Activated CD4-positive, CD25-positive, alpha-beta regulatory T cell treated with anti-CD3 and anti-CD28 coated beads, Interleukin-2, amount 50 U/mL, for 72 hours (primary cell): ENCODE data around the gene RERG.

Experiments used
- DNase-seq: peaks from one replicate; pipeline ENCODE4 v3.0.0; 2021

RERG gene

DNA sequence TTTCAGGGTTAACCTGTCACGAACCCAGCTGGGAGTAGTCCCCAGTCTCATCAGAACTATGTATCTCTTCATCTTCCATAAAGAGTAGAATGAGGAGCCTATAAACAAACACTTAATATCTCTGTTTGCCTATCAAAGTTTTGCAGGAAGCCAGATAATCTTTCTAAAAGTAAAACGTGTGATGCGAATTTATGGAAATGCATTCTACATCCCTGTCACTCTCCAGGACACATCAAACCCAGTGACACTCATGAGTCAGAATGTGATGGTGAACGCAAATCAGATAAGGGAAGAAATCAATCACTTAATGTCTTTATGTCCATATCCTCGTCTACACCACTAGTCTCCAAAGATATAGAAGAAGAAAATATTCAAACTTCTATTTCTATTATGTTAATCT is 37.4 kb downstream of the RERG start:
- no peak for DNase-seq

- no peak for DNase-seq
Observed at GRCh38 chr12:15181017-15181683, 40.1 kb downstream of the RERG start.

- DNase-seq: no peak
Observed at GRCh38 chr12:15180325-15180724, 40.9 kb downstream of the RERG start.

DNA sequence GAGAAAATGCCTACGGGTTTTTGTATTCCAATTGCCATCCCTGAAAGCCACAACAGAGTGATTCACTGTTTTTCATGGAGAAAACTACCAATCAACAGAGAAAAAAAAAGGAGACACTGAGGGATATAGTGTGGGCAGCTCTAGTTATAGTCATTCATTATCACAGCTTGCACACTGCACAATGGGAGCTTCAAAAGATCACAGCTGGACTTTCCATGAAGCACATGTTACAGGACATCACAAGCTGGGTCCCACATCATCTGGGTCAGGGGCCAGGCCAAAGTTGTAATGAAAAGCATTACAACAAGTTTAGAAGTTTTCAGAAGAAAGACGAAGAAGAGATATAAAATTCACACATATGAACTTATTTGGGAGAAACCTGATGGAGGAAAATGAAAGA is 41.5 kb downstream of the RERG start:
- DNase-seq: no peak

- DNase-seq: no peak
Observed at GRCh38 chr12:15173142-15173541, 48.1 kb downstream of the RERG start.

DNA sequence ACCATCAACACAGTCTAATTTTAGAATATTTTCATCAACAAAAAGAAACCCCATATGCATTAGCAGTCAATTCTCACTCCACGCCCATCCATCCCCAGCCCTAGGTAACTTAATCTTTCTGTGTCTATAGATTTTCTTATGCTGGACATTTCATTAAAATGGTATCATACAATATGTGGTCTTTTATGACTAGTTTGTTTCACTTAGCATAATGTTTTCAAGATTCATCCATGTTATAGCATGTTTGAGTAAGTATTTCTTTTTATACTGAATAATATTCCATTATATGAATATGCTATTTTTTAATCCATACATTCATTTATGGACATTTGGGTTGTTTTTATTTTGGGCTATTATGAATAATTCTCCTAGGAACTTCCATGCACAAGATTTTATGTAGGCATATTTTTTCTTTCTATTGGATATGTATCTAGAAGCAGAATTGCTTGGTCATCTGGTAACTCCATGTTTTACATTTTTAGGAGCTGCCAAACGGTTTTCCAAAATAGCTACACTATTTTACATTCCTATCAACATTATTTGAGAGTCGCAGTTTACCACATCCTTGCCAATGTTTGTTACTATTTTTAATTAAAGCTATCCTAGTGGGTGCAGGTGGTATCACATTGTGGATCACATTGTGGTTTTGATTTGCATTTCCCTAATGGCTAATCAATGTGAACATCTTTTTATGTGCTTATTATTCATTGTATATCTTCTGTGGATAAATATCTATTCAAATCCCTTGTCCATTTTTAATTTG is 49.0 kb downstream of the RERG start:
- DNase-seq: no peak

DNA sequence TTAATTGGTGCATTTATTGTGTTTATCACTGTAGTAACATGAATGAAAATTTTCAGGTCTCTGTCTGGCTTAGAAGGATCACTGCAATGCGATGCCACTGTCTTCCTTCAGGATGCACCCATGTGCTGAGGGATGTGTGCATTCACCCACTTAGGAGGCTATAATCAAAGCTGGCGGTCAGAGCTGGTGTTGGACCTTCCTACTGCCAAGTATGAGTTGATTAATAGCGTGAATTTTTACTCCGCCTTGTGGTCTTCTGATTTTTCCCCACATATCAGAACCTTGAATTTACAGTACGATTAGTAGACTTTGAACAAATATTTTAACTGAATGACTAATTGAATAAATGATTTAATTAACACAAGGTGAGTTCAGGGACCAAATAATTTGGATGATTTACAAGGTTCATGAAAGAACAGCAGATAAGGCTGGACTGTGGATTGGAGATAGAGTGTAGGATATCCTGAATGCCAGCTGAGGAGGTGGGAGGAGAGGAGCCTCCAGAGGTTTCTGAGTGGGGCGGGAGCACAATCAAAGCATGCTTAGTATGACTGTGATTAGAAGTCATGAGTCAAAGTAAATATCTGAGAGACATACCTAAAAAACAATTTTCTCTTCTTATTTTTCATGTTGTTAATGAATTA is 50.1 kb downstream of the RERG start:
- no peak for DNase-seq

- no peak for DNase-seq
Observed at GRCh38 chr12:15168026-15168678, 53.1 kb downstream of the RERG start.

GRCh38 chr12:15165012-15165659 is 56.1 kb downstream of the RERG start:
- no peak for DNase-seq

GRCh38 chr12:15163030-15163976 is 57.9 kb downstream of the RERG start:
- no peak for DNase-seq

DNA sequence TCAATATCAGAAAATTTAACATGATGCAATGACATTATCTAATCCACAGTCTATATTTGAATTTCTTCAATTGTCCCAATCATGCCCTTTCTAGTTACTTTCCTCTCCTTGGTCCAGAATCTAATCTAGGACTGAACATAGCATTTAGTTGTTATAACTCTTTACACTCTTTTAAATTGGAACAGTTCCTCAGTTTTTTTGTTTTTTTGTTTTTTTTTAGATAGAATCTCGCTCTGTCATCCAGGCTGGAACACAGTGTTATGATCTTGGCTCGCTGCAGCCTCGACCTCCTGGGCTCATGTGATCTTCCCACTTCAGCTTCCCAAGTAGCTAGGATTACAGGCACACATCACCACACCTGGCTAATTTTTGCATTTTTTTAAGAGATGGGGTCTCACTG is 63.1 kb downstream of the RERG start:
- no peak for DNase-seq

GRCh38 chr12:15157269-15157671 is 63.9 kb downstream of the RERG start:
- DNase-seq: no peak

DNA sequence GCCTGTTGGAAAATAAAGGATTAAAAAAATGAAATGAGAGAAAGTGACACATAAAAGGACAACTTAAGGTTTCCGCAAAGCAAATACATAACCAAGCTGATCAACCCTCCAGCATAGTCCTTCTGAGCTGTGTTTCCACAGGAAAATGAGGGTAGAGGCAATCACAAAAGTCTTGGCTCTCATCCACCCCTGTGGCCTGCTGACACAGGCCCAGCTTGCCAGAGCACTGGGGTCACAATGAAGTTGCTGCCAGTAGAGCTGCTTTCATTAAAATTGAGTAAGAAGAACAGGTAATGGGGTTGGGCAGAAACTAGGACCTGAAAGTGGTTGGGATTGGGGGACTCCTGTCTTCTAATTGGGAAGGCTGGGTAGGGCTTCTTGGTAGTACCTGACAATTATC is 65.9 kb downstream of the RERG start:
- DNase-seq: no peak

DNA sequence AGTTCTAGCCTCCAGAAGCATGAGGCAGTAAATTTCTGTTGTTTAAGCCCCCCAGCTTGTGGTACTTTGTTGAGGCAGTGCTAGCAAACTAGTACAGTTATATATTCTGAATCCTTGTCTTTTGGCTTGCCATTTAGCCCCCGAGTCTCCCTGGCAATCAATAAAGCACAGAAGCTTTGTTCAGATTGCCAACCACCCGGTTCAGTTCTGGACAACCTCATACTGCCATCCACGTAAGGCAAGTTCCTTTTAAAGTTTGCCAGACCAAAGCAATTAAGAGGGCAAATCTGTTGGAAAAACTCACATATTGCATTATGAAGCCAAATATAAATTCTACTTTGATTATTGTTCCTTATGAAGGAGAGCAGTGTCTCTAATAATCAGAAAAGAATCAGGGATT is 67.1 kb downstream of the RERG start:
- DNase-seq: no peak

- no peak for DNase-seq
Observed at GRCh38 chr12:15152868-15153267, 68.3 kb downstream of the RERG start.

GRCh38 chr12:15152456-15152855 is 68.8 kb downstream of the RERG start:
- DNase-seq: no peak

DNA sequence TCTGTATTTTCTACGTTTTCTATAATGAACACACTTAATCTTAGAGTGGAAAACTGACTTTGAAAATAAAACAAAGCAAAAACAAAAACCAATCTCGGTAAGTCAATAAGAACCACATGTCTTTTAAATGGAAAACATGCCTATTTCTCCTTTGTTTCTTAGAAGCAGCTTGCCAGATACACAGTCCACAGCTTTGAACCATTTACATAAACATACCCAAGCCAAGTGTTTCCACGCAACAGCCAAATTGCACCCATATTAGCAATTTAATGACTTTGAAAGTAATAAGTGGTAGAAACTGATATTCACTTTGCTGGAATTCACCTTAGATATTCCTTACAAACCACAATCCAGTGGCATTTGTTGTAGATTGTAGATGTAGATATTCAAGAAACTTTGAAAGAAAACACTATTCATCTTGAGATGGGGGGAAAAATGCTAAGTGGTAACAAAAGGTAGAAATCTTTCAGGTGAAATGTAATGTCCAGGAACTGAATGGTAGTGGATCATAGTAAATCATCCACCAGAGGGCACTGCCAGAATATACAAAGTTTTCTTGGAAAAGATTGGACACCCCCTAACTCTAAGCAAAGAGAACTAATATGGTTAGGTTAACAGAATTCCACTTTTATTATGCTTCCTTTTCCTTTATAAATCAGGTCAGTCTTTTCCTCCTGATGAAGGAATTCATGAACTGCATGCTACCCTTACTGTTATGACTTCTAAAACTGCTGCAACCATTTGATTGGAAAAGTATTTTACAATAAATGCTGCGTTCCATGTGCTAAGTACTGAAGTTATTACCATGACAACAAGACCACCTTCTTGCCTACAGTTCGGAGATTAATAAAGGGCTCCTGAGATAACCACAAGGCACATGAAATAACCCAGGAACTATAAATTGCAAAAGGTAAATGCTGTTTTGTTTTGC is 69.8 kb downstream of the RERG start:
- no peak for DNase-seq

- DNase-seq: no peak
Observed at GRCh38 chr12:15146585-15146984, 74.6 kb downstream of the RERG start.

DNA sequence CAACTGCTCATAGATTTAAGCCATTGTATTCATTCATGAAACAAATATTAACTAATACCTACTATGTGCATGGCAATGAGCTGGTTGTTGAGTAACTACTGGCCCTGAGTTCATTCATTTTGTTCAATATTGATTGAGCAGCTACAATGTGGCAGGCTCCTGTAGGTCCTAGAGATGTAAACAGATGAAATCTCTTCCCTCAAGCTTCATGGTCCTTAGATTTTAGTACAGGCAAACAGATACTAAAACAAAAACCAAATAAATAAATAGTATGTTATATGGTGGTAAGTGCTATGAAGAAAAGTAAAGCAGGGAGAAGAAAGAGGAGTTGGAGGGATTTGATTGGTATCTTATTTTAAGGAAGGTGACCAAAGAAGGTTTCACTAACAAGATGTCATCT is 77.8 kb downstream of the RERG start:
- DNase-seq: no peak

- DNase-seq: no peak
Observed at GRCh38 chr12:15142711-15143110, 78.5 kb downstream of the RERG start.

DNA sequence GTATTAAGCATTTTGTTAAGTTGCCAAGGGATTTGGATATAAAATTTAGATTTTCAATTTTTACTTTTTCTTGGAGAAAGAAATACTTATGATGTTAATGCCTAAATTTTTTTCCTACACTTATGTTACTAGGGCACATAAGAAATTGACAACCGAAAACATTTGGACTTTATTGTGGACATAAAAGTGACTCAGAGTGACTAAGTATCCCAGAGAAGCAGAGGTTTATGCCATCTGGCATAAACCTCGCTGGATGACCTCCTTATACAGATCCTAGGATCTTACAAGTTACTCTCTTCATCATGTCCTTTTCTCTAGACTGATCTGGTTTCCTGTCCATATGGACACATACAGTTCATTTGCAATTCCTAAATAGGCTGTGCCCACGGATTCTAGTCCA is 89.8 kb downstream of the RERG start:
- DNase-seq: no peak
